ENCODE data around the gene DFFB. TPM values are rescaled to one million over a fixed set of nuclear protein-coding genes. Genes with fewer than 3 reads are reported as not detected.

Gene DFFB
- total RNA-seq, 1 donor from 2014 or later: 4.8 TPM

GRCh38 chr1:3816331-3817137, 40.7 kb upstream of the DFFB start:
- H3K27me3 ChIP-seq: no peaks in the 10 kb centered on the region
- Mint-ChIP-seq H3K9me3 (no peaks in the 10 kb centered on the region), H3K4me3 (no peak overlapping the region), H3K4me1 (peaks cover 28% of the 10 kb centered on the region), H3K36me3 (peaks cover 7% of the 10 kb centered on the region), H3K27me3 (ENCODE audit: insufficient read depth, low read depth) (peaks cover 2% of the 10 kb centered on the region), H3K27ac (no peak overlapping the region)
- H3K4me2 ChIP-seq: no peak overlapping the region
- no peak for DNase-seq (ENCODE audit: low spot score)
- no peak overlapping the region for H2AFZ ChIP-seq (replicated peaks)
- H3K4me3 ChIP-seq: no peak overlapping the region
- no peaks in the 10 kb centered on the region for H3K79me2 ChIP-seq (ENCODE audit: low read depth)
- no peak overlapping the region for H3K9ac ChIP-seq
- no peak for TF ChIP-seq EZH2 (IDR thresholded peaks at IDR 0.05)
- no peak for TF ChIP-seq EZH2phosphoT487 (IDR thresholded peaks at IDR 0.05)
- no peak for TF ChIP-seq CTCF (IDR thresholded peaks at IDR 0.05)
- no peak overlapping the region for H3K27ac ChIP-seq
- no peaks in the 10 kb centered on the region for H3K9me3 ChIP-seq (ENCODE audit: low read depth)
- no peaks in the 10 kb centered on the region for H3K4me1 ChIP-seq
- H3K36me3 ChIP-seq: no peaks in the 10 kb centered on the region
- no peaks in the 10 kb centered on the region for H4K20me1 ChIP-seq (ENCODE audit: low read depth)
- H3F3A ChIP-seq (ENCODE audit: low read depth): no peaks in the 10 kb centered on the region

DNA sequence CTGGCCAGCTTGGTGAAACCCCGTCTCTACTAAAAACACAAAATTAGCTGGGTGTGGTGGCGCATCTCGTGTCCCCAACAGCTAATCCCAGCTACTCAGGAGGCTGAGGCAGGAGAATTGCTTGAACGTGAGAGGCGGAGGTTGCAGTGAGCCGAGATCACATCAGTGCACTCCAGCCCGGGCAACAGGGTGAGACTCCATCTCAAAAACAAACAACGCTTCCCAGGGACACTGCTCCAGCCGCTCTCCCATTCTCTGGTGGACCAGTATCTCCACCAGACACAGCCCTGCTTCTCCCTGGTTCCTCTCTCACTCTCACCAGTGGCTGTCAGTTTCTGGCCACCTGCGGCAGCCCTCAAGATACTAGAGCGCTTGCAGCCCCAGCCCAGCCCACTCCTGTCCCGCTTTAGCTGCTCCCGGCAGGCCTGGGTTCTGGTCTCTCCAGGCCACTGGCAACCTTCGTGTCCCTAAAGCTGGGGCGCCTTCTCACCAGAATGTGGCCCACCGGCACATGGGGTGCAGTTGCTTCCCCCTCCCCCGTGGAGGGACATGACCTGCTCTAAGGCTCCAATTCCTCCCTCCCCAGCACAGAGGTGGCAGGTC, 40.0 kb upstream of the DFFB start:
- Histone ChIP-seq H3K9me3 (ENCODE audit: low read depth) (no peaks in the 10 kb centered on the region), H3K4me1 (no peaks in the 10 kb centered on the region), H3K4me3 (no peak overlapping the region), H3K36me3 (no peaks in the 10 kb centered on the region), H3K4me2 (no peak overlapping the region), H3K79me2 (ENCODE audit: low read depth) (no peaks in the 10 kb centered on the region), H3K27ac (no peak overlapping the region), H3K9ac (no peak overlapping the region), H3K27me3 (no peaks in the 10 kb centered on the region), H4K20me1 (ENCODE audit: low read depth) (no peaks in the 10 kb centered on the region), H3F3A (ENCODE audit: low read depth) (no peaks in the 10 kb centered on the region), H2AFZ (replicated peaks) (no peak overlapping the region)
- no peak overlapping the region for H3K27ac Mint-ChIP-seq
- no peaks in the 10 kb centered on the region for H3K9me3 Mint-ChIP-seq
- TF ChIP-seq CTCF (IDR thresholded peaks at IDR 0.05): no peak
- TF ChIP-seq EZH2 (IDR thresholded peaks at IDR 0.05): no peak
- no peak for TF ChIP-seq EZH2phosphoT487 (IDR thresholded peaks at IDR 0.05)
- H3K27me3 Mint-ChIP-seq (ENCODE audit: insufficient read depth, low read depth): peaks cover 2% of the 10 kb centered on the region
- peaks cover 7% of the 10 kb centered on the region for H3K36me3 Mint-ChIP-seq
- H3K4me3 Mint-ChIP-seq: no peak overlapping the region
- peaks cover 30% of the 10 kb centered on the region for H3K4me1 Mint-ChIP-seq
- DNase-seq (ENCODE audit: low spot score): no peak

DNA sequence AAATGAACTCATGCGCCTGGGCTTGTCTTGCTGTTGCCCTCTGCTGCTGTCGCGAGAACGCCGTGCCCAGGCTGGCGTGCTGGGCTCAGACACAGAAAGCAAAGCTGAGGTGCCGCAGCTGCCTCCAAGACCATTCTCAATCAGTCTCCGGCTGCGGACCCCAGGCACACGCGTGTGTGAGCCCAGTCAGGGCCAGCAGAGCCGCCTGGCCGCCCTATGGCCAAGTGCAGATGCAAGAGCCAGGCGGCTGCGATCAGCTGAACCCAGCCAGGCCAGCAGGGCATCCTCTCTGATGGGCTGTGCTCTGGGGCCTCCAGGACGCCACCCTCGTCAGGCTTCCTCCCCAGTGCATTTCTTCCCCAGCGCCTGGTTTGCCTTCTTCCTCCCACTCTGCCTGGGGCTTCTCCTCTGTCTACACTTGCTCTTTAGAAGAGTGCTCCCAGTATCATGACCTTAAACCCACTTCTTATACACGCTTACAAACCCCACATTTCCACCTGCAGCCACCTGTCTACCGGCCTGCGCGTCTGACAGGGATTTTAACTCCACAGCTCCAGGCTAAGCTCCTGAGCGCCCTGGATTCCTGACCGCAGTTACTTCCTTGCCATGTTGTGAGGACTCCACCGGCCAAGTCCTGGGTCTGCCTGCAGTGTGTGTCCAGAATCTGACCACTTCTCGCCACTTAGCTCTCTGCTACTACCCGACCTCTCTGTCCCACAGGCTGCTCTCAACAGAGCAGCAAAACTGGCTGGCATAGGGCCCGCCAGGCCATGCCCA, 39.3 kb upstream of the DFFB start:
- H3K27me3 ChIP-seq: no peaks in the 10 kb centered on the region
- Mint-ChIP-seq H3K27ac (no peak overlapping the region), H3K9me3 (no peaks in the 10 kb centered on the region), H3K4me1 (peaks cover 30% of the 10 kb centered on the region), H3K4me3 (no peak overlapping the region), H3K36me3 (peaks cover 7% of the 10 kb centered on the region), H3K27me3 (ENCODE audit: insufficient read depth, low read depth) (peaks cover 2% of the 10 kb centered on the region)
- no peaks in the 10 kb centered on the region for H3K36me3 ChIP-seq
- H3K9ac ChIP-seq: no peak overlapping the region
- H3K4me1 ChIP-seq: no peaks in the 10 kb centered on the region
- no peaks in the 10 kb centered on the region for H4K20me1 ChIP-seq (ENCODE audit: low read depth)
- H3K9me3 ChIP-seq (ENCODE audit: low read depth): no peaks in the 10 kb centered on the region
- no peak for TF ChIP-seq CTCF (IDR thresholded peaks at IDR 0.05)
- no peak for TF ChIP-seq EZH2phosphoT487 (IDR thresholded peaks at IDR 0.05)
- no peak for TF ChIP-seq EZH2 (IDR thresholded peaks at IDR 0.05)
- DNase-seq (ENCODE audit: low spot score): no peak
- no peaks in the 10 kb centered on the region for H3K79me2 ChIP-seq (ENCODE audit: low read depth)
- no peak overlapping the region for H2AFZ ChIP-seq (replicated peaks)
- no peaks in the 10 kb centered on the region for H3F3A ChIP-seq (ENCODE audit: low read depth)
- H3K27ac ChIP-seq: no peak overlapping the region
- H3K4me3 ChIP-seq: no peak overlapping the region
- H3K4me2 ChIP-seq: no peak overlapping the region

Data from neural progenitor cell (in vitro differentiated cells).